ENCODE measurements around the gene PFKFB4.
"Not testable (repeated sequence)": the region's sequence is repeated elsewhere in the genome, so short reads cannot be mapped to it uniquely, and the experiment has no call there.

Gene PFKFB4

DNA sequence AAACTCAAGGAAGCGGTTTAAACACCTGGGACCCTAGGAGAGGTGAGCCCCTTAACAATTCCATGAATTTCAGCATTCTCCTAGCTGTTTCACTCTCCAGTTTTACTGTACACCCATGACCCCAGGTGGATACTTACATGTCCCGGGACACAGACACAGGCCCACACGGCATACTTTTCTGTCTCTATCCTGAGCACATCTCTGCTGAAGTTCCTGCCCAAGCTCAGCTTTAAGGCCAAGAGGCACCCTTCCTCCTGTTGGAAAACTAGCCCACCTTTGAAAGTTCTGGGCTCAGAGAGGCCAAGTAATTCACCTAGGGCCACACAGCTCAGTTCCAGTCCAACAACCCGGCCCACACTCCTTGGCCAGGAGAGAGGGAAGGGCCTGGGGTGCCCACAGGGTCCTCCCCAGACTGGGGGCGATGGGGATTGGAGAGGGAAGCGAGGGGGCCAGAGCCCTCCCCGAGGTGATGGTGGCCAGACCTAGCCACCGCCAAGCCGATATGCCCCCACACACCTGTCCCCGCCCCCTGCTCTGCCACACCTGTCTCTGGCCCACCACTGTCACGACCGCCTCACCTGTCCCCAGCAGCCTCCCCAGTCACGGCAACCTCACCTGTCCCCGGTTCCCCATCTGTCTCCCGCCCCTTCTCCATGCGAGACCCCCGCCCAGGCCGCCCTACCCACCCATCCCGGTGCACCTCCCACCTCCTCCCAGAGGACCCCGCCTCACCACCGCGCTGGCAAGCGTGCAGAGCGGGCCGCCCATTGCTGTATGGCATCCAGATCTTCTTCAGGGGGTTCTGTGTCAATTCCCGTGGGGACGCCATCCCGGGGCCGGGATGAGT, 431 bp downstream of the PFKFB4 start:
- DNase-seq, result no peak

DNA sequence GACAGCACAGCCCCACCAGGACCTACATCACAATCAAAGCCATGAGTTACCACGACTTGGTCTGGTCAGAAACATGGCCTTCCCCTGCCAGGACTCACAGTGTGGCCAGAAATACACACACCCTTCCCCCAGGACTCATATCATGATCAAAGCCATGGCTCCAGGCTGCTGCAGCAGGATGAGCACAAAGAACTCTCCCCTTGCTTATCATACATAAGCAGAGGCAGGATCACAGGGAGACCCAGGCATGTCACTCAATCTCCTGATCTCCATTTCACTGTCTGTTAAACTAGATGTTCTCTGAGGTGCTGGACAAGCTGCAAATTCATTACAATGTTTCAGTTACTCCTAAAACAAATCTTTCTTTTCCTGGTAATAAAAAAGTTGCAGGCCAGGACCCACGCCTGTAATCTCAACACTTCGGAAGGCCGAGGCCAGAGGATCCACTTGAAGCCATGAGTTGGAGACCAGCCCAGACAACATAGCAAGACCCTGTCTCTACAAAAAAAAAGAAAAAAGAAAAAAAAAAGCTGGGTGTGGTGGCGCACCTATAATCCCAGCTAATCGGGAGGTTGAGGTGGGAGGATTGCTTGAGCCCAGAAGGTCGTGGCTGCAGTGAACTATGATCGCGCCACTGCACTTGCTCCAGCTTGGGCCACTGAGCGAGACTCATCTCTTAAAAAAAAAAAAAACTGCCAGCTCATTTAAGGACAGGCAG, 1.2 kb downstream of the PFKFB4 start:
- DNase-seq, result no peak

DNA sequence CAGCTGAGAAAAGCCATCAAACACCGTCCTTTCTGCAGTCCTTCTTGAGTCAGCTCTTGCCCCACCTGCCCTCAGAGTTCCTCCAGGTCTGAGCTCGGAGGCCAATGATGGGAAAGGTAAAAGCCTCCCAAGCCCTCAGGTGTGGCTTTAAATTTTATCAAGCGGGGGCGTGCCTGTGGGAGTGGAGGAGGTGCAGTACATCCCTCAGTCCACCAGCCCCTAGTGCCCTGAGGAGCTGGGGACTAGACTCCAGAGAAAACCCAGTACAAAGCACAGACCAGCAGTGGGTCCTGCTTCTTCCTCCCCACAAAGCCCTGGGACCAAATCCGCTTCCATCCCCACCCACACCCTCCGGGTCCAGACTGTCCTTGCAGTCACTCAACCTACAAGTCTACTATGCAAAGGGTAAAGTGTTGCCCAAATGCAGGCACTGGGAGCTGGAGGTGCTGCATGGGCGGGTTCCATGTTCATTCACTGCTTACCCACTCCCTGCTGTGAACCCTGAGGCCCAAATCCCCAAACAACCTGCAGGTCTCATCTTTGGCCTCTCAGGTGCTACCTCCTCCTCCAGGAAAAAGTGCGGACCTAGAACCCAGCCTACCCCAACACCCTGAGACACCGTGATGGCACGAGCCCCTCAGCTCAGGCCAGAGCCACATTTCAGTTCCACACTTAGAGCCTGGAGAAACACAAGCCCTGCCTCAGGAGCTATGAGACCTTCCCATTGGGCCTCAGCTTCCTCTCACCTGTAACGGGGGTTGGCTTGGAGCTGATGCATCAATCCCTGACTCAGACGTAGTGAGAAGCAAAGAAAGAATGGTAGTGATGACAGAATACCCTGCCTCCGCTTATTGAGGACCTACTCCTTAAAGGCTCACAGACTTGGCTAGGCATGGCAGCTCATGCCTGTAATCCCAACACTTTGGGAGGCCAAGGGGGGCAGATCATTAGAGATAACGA, 2.4 kb downstream of the PFKFB4 start:
- DNase-seq, result no peak

DNA sequence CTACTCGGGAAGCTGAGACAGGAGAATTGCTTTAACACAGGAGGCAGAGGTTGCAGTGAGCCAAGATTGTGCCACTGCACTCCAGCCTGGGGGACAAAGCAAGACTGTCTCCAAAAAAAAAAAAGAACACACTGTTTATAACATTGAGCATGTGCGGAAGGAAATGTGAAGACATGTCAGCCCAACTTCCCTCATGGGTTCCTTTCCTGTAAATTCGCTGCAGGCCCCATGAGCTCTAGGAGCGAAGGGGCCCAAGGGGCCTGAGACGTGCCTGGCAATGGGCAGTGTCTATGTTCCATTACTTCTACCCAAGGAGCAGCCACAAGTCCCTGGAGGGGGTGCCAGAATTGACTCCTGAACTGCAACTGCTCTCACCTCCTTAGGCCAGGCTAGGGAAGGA, 3.2 kb downstream of the PFKFB4 start:
- DNase-seq, result no peak

DNA sequence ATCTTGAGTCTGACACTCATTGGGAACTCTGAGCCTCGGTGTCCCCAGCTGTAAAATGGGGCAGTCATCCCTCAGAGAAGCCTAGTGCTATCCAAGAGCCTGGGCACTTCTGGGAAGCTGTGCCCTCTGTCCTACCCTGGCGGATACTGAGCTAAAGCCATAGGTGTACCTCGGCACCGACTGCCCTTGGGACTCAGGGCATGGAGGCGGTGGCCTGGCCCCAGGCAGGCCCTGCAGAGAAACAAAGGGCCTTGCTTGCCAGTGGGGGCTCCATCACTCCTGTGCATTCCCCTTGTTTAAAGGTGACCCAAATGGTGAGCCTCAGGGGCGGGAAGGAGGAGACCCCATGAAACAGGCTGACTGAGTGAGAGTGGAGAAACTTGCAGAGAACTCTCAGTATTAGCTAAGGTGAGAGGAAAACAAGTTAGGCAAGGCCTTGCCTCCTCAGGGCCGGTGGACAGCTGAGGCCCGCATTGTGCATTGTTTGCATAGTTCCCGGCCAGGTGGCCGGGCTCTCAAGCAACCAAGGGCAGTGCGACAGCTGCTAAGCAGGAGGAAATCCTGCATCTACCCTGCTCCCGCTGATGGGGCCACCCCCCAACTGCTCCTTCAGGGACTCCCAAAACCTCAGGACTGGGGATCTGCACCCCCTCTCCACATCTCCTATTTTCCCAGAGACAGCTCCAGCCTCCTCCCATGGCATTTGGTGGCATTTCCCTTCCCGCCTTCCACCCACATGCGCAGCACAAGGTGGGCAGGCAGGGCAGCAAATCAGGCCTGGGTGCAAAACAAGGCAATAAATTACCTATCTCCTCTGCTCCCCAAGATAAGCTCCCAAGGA, 4.3 kb downstream of the PFKFB4 start:
- DNase-seq, result no peak

- DNase-seq, result not testable (repeated sequence)
Observed at GRCh38 chr3:48551651-48552050, 5.0 kb downstream of the PFKFB4 start.

DNA sequence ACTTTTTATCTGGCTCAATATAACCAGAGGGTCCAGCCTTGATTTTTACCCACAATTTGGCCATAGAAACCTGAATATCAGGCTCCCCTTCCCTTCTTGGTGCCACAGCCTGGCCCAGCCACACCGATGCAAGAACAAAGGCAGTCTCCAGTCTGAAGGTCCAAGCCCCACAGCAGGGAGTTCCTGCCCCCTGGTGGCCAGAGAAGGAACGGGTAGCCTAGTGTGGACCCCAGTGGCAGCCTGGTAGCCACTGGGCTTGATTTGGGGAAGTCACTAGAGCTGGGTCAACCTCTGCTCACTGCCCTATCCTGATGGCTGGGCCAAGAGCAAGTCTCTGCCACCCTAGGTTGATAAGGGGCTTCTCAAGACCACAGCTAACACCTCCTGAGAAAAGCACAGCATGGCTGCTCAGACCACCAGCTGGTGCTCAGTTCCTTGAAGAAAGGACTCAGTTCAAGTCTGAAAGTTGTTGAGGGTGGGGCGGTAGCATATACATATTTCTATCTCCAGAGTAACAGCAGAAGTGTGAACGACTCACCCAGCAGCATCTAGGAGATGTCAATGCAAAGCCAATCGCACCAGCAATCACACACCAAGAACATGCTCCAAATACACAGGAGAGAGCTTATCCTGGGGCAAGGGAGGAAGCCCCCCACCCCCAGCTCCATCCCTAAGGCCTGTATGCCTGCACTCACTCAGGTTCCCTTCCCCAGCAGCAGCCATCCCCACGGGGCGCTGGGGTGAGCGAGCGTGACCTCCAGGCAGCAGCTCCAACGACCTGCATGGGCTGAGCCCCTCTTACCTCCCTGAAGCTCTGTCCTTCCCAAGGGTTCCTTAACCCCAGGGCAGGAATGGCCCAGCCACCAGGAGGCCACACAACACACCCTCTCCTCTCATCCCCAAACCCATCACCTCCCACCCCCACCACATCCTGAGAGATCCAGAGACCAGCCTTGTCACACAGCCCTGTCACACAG, 7.6 kb downstream of the PFKFB4 start:
- DNase-seq, result peak; percentile 8

GRCh38 chr3:48548126-48548525, 8.5 kb downstream of the PFKFB4 start:
- DNase-seq, result no peak

DNA sequence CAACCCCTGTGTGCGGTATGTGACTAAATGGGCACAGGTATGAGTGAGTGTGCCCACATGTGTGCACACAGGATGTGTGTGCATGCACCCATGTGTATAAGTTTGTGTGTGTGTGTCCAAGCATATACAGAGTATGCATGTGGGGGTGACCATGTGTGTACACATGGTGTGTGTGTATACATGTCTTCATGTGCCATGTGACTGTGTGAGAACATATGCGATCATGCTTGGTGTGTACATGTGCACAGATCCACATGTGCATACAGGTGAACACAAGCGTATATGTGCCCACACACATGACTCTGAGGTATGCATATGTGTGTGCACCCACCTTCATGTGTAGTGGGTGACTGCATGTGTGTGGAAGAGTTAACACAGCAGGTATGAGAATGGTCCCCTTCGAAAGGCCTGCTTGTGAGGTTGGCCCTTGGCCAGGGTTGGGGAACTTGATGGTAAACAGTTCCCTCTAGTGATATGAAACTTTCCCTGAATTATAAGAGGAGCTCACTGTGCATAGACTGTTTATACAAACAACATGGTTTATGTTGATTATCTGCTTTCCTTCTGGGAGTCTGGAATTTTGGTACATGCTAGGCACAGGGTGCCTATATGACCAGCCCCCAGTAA, 10.3 kb downstream of the PFKFB4 start:
- DNase-seq, result no peak

DNA sequence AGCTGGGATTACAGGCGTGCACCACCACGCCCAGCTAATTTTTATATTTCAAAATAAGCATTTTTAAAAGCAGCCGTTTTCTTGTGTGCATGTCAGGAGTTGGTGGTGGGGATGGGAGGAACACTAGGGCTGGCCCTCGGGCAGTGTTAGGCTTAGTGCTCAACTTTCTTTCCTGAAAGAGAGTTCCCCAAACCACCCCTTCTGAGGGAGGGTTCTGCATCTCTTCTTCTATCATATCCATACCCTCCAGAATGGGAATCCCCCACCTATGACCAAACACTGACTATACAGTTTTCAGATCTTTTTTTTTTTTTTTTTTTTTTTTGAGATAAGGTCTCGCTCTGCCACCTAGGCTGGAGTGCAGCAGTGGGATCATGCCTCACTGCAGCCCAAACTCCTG, 12.5 kb downstream of the PFKFB4 start:
- no peak for DNase-seq

DNA sequence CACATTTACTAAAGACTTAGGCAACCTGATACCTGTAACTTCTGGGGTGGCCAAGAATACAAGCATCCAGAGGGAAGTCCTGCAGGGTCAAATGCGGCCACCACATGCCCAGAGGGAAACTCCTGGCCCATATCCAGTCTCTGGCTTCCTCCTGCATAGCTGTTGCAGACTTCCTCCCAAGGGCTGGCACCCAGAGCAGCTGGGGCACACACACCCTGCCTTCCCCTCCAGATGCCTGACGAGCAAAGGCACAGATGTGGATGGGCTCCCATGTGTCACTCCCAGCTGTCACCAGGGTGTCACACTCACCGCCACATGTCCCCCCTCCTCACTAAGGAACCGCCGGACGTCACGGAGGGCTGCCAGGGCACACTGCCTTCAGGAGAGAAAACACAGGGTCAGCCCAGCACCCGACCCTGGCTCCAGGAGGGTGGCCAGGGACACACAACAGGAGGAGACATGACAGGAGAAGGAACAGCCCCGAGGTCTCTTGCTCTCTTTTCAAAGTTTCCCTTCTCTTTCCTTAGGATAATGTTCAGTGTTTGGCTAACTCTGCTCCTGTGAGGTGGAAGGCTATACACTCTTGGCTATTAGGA, 13.2 kb downstream of the PFKFB4 start:
- DNase-seq, result no peak

- DNase-seq, result no peak
Observed at GRCh38 chr3:48538451-48538850, 18.2 kb downstream of the PFKFB4 start.

DNA sequence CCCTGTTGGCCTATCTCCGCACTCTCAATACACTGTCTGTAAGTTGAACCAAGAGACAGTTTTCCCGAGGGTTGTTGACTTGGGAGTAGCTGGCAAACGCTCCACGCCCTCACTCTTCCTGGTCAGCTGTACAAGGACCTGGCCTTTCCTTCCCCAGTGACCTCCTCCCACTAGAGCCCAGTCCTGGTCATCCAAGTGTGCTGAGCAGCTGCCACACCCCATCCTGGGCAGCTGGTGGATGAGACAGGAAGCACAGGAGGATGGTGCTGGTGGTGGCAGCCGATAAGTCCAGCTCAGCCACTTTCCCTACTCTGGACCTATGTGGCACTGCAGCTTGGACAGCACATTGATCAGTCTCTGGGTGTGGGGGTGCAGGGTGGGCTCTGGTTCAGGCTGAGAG, 19.8 kb downstream of the PFKFB4 start:
- no peak for DNase-seq

DNA sequence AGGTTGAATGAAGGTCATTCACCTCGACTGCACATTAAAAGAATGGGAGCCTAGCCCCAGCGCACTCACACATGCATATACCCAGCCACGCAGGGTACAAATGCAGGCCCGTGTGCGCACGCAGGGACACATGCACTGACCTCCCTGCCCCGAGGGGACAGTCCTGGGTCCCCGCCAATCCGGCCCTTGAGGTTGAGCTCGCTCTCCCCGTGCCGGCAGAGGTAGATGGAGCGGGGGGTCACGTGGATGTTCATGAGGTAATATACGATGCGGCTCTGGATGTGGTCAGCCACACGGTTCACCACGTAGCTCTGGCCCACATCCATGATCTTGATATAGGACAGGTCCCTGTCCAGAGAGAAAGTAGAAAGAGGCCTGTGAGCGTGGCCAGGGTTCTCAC, 20.5 kb downstream of the PFKFB4 start:
- no peak for DNase-seq

DNA sequence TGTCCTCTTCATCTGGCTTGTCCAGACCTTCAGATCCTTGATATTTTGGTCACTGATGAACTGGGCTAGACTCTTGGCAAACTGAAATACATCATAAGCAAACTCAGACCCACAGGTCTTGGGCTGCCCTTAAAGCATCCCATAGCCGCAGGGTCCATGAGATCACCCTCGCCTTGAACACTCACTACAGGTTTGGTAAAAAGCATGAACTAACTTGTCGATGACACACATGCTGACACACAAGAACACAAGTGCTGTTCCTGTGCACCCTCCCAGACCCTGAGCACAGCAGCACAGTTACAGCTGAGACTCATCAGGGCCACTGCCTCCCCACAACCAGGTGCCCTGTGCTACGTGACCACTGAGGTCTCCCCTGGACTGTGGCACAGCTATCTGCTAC, 21.0 kb downstream of the PFKFB4 start:
- DNase-seq, result no peak

GRCh38 chr3:48532977-48533337, 23.6 kb downstream of the PFKFB4 start:
- DNase-seq, result no peak

DNA sequence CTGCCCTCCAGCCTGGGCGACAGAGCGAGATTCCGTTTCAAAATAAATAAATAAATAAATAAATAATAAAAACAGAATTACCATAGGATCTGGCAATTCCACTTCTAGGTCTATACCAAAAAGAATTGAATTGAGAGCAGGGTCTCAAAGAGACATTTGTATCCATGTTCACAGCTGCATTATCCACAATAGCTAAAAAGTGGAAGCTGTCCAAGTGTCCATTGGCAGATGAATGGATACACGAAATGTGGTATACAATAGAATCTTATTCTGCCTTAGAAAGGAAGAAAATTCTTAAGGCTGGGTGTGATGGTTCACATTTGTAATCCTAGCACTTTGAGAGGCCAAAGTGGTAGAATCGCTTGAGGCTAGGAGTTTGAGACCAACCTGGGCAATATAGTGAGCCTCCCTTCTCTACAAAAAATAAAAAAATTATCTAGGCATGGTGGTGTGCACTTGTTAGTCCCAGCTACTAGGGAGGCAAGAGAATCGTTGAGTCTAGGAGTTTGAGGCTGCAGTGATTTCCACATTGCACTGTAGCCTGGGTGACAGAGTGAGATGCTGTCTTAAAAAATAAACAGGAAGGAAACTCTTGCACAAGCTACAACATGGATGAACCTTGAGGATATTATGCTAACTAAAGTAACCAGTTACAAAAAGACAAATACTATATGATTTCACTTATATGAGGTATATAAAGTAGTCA, 24.2 kb downstream of the PFKFB4 start:
- DNase-seq, result no peak

- DNase-seq, result not testable (repeated sequence)
Observed at GRCh38 chr3:48530701-48531100, 25.9 kb downstream of the PFKFB4 start.

GRCh38 chr3:48528754-48529153, 27.8 kb downstream of the PFKFB4 start:
- no peak for DNase-seq

GRCh38 chr3:48528048-48528447, 28.6 kb downstream of the PFKFB4 start:
- no peak for DNase-seq
